ENCODE results near the gene C2orf68. TPM values are rescaled to one million over a fixed set of nuclear protein-coding genes. Genes with fewer than 3 reads are reported as not detected.

C2orf68 gene, protein sequence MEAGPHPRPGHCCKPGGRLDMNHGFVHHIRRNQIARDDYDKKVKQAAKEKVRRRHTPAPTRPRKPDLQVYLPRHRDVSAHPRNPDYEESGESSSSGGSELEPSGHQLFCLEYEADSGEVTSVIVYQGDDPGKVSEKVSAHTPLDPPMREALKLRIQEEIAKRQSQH
- 14.9 and 15.3 TPM in 2 replicates for total RNA-seq

DNA sequence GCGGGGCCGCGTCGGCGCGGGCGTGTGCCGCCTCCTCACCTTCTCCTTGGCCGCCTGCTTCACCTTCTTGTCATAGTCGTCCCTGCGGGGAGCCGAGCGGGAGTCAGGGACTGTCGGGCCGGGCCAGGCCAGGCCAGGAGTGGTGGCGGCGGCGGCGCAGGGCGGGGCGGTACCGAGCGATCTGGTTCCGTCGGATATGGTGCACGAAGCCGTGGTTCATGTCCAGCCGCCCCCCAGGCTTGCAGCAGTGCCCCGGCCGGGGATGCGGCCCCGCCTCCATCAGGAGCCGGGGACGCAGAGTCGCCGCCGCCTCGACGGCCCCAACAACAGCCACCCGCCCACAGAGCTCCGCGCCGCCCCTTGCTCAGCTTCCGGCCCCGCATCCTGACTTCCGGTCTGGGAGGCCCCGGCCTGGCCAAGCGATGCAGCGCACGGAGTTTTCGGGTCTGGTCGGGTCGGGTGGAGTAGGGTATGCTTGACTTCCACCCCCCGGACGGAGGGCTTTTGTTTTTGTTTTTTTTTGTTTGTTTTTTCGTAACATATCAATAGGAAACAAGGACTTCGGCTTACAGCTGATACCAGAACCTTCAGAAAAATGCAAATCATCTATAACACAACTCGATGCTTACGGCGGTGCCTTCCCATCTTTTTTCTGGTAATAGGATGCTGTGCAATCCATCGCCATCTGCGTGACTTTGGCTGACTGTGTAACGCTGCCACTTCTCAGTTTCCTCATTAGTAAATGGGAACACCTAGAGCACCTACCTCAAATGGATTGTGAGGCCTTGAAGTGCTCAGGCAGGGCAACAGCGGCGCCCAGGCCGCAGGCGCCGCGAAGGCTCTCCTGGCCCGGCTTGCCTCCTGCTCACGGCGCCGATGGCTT, at the start of gene C2orf68:
C2orf68 (minus strand) TSS at position 362 of the 883 bp plus-strand sequence; CDS start at position 280, 82 bp downstream.

DNA sequence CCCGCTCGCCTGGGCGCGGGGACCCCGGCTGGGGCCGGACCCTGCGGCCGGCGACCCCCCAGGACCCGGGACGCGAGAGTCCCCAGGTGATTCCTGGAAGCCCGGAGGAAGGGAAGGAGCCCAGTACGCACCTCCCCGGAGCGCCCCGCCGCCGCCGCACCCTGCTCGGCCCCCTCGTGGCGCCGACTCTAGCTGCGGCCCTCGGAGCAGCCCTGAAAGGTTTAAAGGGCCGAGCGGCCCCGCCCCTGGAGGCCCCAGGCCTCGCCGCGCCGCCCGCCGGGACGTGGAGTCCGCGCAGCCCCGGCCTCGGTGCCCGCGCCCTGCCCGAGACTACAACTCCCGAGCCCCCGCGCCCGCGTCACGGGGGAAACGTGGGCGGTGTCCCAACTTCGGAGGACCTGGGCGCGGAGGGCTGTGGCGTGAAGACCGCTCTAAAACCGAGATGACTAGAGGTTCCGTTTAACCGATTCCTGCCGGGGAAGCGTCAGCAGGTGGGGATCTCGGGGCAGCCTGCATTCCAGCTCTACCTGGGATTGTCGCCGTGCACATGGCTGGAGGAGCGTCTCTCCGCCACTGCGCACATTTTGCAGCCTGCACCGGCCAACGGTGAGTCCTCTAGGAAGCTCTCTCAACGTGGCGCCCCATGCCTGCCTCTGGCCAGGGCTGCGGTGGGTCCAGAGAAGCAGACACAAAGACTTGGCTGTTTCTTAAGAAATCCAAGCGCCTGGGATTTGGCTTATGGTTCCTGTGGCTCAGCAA, 9.2 kb downstream of the C2orf68 start, which contains the start of gene TMEM150A:
TMEM150A (minus strand) TSS at position 223 of the 759 bp plus-strand sequence. CDS start 750 bp downstream, outside the sequence.

DNA sequence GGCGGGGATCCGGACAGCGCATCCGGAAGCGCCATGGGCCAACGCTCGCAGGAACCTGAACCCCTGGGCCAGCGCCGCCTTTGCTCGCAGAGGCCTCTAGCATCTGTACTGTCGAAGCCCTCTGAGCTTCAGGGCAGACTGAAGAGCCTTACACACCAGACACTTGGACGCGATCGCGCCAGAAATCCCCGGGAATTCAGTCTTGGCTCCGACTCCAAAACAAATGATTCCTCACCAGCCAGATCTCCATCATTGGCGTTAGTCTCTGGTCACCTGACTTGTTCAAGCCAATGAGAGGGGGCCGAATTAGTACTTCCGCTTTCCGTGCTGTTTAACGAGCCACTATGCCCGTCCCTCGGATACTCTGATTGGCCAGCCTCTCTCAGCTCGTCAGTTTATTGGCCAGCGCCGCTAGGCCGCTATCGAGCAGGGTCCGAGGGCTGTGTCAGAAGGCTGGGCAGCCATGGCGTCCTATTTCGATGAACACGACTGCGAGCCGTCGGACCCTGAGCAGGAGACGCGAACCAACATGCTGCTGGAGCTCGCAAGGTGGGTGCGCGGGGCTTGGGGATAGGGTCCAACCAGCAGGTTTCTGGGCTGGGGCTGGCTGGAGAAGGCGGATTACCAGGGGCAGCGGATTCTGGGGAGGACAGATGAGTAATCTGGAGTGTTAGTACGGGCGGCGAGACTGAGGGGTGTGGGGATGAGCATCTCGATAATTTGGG, 16.4 kb downstream of the C2orf68 start, which contains the start of gene RNF181:
RNF181 (plus strand) TSS at position 445 of the 725 bp plus-strand sequence; CDS start at position 464, 19 bp downstream.

DNA sequence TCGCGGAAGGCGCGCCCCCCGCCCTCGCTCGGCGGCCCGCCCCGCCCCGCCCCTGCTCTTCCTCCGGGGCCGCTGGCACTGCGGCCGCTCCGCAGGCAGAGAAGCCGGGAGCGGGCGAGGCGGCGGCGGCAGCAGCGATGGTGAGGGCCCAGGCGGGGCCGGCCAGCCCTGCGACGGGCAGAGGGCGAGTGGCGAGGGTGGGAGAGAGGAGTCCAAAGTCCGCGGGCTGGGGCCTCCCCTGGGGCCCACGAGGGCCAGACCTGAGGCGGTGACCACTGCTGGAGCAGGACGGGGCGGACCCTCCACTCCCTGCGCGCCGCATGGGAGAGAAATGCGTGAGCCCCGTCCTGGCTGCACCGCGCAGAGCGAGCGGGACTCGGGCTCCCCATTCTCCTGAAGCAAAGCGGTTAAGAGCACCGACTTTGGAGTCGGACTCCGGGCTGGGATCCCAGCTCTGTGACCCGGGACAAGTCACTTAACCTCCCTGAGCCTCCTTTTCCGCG, 27.5 kb downstream of the C2orf68 start, which contains the start of gene VAMP5:
VAMP5 (plus strand) TSS at position 78 of the 503 bp plus-strand sequence; CDS start at position 138, 60 bp downstream.

DNA sequence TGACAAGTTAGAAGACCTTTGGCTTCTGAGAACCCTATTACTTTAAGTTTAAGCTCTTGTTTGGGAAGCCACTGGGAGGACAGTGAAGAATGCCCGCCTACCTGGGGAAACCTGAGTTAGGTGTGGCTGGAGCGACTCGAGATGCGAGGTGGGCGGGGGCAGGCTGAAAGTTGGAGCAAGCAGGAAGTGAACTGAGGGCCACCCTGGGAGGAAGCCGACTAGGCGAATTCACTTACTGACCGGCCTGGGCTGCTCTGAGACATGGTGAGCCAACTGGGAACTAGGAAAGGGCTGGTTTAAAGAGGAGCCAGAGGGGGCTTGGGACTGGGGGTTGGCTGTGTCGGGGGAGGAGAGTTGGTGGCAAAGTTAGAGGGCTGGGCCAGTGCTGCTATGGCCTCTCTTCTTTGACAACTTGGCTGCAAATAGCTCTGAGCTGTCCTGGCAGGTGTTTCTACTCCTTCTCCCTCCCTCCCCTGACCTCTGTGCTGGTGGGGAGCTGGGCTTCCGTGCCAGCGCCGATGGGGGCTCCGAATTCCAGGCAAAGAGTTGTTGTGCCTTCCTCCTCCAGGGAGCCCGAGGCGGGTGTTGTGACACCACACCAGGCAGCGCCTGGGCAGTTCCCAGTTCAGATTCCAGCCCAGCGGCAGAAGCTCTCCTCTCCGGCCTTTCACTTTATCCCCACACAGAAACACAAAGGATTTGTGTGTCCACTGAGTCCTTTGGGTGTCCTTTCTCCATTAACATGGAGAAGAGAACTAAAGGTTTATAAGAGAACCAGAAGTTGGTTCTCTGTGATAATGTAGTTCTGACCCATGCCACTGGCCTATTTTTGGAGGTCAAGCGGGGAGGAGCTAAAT, 34.3 kb downstream of the C2orf68 start, which contains the start of gene VAMP8:
VAMP8 (plus strand) TSS at position 201 of the 857 bp plus-strand sequence; CDS start at position 262, 61 bp downstream.

DNA sequence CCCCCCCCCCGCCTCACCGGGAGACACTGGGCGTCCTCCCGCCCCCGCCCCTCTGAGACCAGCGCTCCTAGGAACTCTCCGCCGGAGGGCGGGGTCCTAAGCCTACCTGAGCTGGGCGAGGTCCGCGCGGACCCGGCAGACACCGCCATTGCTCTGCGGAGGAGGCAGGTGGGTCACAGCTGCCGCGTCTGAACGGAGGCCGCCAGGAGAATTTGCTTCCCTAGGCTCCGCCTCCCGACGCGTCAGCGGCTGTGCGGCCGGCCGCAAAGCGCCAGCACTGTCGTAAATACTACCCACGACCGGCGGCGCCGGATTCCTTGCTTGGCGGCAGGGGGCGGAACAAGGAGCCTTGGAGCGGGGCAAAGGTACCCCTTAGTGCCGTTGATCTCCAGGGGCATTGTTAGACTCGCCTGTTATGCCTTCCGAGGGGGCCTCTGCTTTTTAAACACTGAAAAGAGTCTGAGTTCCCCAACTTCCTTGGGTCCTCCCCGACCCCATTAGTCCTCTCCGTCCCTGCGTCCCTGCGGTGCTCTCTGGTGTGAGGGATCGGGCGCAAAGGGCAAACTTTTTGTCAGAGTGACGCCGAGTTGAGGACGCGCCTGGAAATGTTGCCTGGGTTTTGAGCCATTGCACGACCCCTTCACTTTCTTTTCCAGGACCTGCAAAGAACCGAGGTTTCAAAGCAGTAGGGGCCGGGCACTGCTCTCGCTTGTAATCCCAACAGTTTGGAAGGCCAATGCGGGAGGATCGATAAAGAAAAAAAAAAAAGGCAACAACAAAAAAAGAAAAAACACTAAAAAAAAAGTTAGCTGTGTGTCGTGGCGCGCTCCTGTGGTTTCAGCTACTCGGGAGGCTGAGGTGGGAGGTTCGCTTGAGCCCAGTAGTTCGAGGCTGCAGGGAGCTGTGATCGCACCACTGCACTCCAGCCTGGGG, 50.3 kb downstream of the C2orf68 start, which contains the start of gene GGCX:
GGCX (minus strand) TSS at position 214 of the 933 bp plus-strand sequence; CDS start at position 149, 65 bp downstream.

Other genes starting within 250 kb of the C2orf68 start
- gene CAPG, start 201.7 kb downstream of the C2orf68 start, total RNA-seq: 39.7 and 40.9 TPM in 2 replicates
- 0.30 and 0.32 TPM in 2 replicates for gene SH2D6, start 193.4 kb downstream of the C2orf68 start, total RNA-seq
- gene MAT2A, start 72.9 kb downstream of the C2orf68 start, total RNA-seq: 80.9 and 102 TPM in 2 replicates
- 38.0 and 50.6 TPM in 2 replicates for gene GGCX, start 50.6 kb downstream of the C2orf68 start, total RNA-seq
- gene VAMP8, start 34.5 kb downstream of the C2orf68 start, total RNA-seq: 34.1 and 83.1 TPM in 2 replicates
- 80.7 and 81.9 TPM in 2 replicates for gene VAMP5, start 27.6 kb downstream of the C2orf68 start, total RNA-seq
- gene RNF181, start 16.3 kb downstream of the C2orf68 start, total RNA-seq: 278 and 302 TPM in 2 replicates
- 7.1 and 7.4 TPM in 2 replicates for gene TMEM150A, start 9.4 kb downstream of the C2orf68 start, total RNA-seq
- gene USP39, start 4.1 kb upstream of the C2orf68 start, total RNA-seq: 47.7 and 62.0 TPM in 2 replicates
- not detected in 2 replicates for gene SFTPB, start 56.1 kb upstream of the C2orf68 start, total RNA-seq
- not detected in 2 replicates for gene GNLY, start 82.3 kb upstream of the C2orf68 start, total RNA-seq
- gene ATOH8, start 141.9 kb upstream of the C2orf68 start, total RNA-seq: 4.0 and 5.8 TPM in 2 replicates